Coronary artery (tissue), 2 donors: ENCODE results near the gene MRTFA.

ENCODE experiments used
- DNase-seq: peaks from one replicate; pipeline ENCODE4 v3.0.0-alpha.2; 2017; ENCODE audit warnings: low spot score
- H3K27ac ChIP-seq, 2 donors: fragments of 200-600 bp; sonication (generic); one replicate each; pipeline ENCODE4 v1.5.1; 2016 to 2019
- H3K4me3 ChIP-seq: fragments of 200-600 bp; sonication (generic); 2 replicates; pipeline ENCODE4 v1.5.1; 2016; ENCODE audit warnings: mild to moderate bottlenecking, moderate library complexity
- TF ChIP-seq, protein P1 (sequence below): fragments of 200-600 bp; sonication (generic); IDR thresholded peaks from one replicate; pipeline ENCODE4 v1.5.1; 2019; ENCODE audit warnings: antibody characterized with exemption

MRTFA gene

DNA sequence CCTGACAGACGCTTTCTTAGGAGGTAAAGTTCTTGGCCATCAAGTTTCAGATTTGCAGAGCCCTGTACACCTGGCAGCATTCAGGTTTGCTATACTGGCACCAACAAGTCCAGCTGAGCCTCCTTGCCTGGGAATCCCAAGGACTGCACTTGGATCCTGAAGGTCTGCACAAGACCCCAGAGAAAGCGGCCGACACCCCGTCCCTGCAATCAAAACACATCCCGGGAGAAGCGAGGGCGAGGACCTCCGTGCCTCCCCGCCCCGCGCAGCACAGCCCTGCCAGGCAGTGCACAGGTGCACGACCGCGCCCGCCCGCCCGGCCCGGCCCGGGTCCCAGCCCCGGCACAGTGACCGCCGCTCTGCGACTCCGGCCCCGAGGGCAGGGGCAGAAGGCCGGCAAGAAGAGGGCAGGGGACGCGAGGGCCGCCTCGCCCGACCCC lies 559 bp downstream of the MRTFA start:
- peak overlapping the region; percentile 98 for H3K4me3 ChIP-seq
- TF ChIP-seq, protein P1, sequence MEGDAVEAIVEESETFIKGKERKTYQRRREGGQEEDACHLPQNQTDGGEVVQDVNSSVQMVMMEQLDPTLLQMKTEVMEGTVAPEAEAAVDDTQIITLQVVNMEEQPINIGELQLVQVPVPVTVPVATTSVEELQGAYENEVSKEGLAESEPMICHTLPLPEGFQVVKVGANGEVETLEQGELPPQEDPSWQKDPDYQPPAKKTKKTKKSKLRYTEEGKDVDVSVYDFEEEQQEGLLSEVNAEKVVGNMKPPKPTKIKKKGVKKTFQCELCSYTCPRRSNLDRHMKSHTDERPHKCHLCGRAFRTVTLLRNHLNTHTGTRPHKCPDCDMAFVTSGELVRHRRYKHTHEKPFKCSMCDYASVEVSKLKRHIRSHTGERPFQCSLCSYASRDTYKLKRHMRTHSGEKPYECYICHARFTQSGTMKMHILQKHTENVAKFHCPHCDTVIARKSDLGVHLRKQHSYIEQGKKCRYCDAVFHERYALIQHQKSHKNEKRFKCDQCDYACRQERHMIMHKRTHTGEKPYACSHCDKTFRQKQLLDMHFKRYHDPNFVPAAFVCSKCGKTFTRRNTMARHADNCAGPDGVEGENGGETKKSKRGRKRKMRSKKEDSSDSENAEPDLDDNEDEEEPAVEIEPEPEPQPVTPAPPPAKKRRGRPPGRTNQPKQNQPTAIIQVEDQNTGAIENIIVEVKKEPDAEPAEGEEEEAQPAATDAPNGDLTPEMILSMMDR: no peak
- H3K27ac ChIP-seq: peak overlapping the region; percentile 83 to 98
- DNase-seq: peak; percentile 80

DNA sequence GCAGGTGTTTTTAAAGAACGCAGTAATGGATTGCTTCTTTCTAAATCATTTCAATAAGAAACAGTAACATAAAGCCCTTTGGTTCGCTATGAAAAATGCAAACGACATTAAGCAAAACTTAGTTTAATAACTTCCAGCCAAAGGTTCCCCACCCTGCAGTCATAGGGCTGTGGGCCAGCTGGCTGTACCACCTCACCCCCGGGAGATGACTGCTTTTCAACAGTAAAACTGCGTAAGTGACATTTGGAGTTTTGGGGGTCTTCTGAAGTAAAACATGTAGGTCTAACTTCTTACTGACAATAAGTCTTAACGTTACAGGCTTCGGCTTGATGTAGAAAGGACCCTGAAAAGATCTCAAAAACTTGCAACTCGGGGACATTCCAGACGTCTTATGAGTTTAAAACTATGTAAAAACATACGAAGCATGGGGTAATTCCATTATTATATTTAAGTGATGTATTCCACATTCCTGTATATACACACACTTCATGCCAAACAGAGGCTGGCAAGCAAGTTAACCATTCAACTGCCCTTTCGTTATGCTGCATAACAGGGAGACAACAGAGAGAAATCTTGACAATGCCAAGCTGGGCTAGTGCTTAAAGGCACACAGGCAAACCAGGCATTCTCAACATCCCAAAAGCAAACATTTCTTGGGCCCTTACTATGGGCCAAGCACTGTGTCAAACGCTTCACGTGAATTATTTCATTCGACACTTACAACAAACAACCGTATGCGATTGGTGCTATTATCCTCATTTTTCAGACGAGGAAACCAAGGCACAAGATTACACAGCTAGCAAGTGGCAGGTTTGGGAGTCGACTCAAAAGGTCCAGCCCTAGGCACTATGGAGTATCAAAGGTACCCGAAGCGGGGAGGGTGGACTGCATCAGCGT lies 1.2 kb downstream of the MRTFA start:
- H3K27ac ChIP-seq: peak overlapping the region; percentile 83 to 98
- peak overlapping the region; percentile 98 for H3K4me3 ChIP-seq
- TF ChIP-seq, protein P1: no peak
- DNase-seq: no peak

DNA sequence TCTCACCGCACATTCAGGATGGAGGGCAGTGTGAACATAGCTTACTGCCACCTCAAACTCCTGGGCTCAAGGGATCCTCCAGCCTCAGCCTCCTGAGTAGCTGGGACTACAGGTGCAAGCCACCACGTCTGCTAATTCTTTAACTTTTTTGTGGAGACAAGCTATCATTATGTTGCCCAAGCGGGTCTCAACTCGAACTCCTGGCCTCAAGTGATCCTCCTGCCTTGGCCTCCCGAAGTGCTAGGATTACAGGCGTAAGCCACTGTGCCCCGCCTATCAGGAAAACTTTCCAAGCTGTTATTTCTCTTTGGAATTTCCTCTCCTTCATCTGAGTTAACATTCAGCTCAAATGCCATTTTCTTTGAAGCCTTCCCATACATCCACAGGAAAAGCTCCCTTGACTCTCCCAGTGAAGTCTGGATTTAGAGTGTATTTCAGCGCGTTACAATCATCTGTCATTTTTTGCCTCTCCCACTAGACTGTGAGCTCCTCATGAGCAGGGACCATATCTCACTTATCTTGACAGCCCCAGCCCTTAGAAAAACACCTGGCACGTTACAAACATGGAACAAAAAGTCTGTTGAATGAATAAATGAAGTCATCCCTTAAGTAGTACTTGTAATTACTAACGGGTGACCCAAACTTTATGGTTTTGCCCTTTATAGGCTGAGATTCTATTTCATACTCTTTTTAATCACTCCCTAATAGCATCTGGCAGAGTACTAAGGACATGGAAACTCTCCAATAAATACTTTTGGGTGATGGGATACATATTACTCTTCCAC lies 2.2 kb downstream of the MRTFA start:
- H3K27ac ChIP-seq: peak overlapping the region; percentile 19 to 98
- TF ChIP-seq, protein P1: no peak
- H3K4me3 ChIP-seq: peak overlapping the region; percentile 98
- DNase-seq: no peak

DNA sequence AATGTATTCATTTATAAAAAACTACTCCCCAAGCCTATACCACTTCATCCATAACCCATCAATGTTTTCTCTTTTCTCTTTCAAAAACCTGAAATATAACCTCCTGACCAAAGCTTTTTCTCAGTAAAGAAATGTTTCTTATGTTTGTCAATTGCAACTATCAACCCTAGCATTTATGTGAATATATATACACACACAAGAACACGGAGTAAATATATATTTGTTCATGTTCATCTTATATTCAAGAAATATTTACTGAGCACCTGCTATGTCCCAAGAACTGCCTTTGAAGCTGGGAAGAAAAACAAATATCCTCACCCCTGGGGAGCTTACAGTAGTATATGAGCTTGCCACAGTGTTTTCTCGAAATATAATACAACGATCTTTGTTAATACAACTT lies 3.5 kb downstream of the MRTFA start:
- TF ChIP-seq, protein P1: no peak
- DNase-seq: no peak
- H3K27ac ChIP-seq: no peak overlapping the region
- H3K4me3 ChIP-seq: no peak overlapping the region

DNA sequence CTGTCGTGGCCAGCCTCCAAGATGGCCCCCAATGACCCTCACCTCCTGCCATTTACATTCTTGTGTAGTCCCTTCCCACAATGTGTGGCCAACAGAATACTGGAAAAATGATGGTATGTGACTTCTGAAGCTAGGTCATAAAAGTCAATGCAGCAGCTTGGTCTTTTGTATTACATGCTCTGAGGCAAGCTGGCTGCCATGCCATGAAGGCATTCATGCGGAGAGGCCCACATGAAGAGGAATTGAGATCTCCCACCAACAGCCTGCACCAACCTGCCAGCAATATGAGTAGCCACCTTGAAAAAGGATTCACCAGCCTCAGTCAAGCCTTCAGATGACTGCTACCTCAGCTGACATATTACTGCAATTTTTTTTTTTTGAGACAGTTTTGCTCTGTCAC lies 4.6 kb downstream of the MRTFA start:
- TF ChIP-seq, protein P1: no peak
- DNase-seq: no peak
- Histone ChIP-seq H3K4me3 (no peak overlapping the region), H3K27ac (no peak overlapping the region)

DNA sequence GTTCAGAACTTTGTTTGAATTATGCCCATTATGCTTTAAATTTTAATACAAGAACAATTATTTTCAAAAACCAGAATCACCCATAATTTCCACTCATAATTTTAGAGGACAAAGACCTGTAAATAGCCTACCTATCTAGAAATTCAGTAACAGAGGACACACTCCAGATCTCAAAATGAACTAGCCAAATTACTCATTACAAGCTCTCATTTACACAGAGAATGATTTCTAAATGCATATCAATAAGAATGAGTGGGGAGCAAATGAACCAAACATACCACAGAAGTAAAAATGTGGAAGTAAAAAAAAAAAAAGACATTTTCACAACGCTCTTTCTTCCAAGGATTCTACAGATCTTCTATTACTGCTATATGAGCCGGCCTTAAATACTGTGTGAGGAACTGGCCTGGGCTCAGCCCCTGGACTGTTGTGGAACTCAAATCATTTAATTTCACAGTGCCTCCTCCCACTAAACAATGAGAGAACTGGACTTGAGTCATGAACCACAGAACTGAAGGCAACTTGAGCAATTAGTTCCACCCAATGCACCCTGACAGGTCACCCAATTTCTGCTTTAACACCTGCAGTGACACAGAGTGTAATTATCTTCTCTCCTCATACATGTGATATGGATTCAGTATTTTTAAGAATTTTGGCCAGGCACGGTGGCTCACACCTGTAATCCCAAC lies 8.0 kb downstream of the MRTFA start:
- Histone ChIP-seq H3K4me3 (no peak overlapping the region), H3K27ac (no peak overlapping the region)
- TF ChIP-seq, protein P1: no peak
- no peak for DNase-seq
